COLO668 (cell line): ENCODE measurements around the gene FLOT1.

Experiments used
- DNase-seq: peaks from one replicate; lab custom pipeline; 2025; ENCODE audit not compliant: unreplicated experiment; lab: John Stamatoyannopoulos, UW

The FLOT1 gene

GRCh38 chr6:30682143-30683117 lies 60.1 kb downstream of the FLOT1 start:
- peak; percentile 54 for DNase-seq

GRCh38 chr6:30681766-30682142 lies 60.7 kb downstream of the FLOT1 start:
- DNase-seq = no peak

- no peak for DNase-seq
Measured at GRCh38 chr6:30679765-30680535, 62.5 kb downstream of the FLOT1 start.

- DNase-seq = peak; percentile 73
Measured at GRCh38 chr6:30678964-30679726, 63.3 kb downstream of the FLOT1 start.
